ENCODE results near the gene TM9SF1. TPM values are rescaled to one million over a fixed set of nuclear protein-coding genes. Genes with fewer than 3 reads are reported as not detected.
A peak's percentile ranks its signal among the peaks of the same experiment; 100 is the strongest.

TM9SF1 gene
- total and polyA plus RNA-seq, 9 of the 15 experiments (the other 6 are each of a cell fraction or from before 2014, with no cell fraction given), result 5.3 to 20.3 (median 11.8) TPM

GRCh38 chr14:24188251-24189058 is 6.8 kb downstream of the TM9SF1 start, which contains the start of gene IPO4 (continued):
- TF ChIP-seq E2F6 (IDR thresholded peaks at IDR 0.05; ENCODE audit: borderline replicate concordance in 1 of 2, extremely low read depth in 1 of 2, insufficient read depth in 1 of 2, insufficient read length in 1 of 2, low read depth in 1 of 2, low read length in 1 of 2, poor library complexity in 1 of 2, severe bottlenecking in 1 of 2) (peak in 1 of 2 experiments; percentile 44), ZNF217 (CRISPR knock-in tag; IDR thresholded peaks at IDR 0.05) (no peak), BMI1 (IDR thresholded peaks at IDR 0.05; ENCODE audit: low read length) (peak; percentile 83), MBD1 (CRISPR knock-in tag; IDR thresholded peaks at IDR 0.05) (no peak), KDM4B (IDR thresholded peaks at IDR 0.05; ENCODE audit: borderline replicate concordance in 2 of 2, low read depth in 1 of 2) (peak in 1 of 2 experiments; percentile 86; a peak in 2 of 4 replicates), MAX (CRISPR knock-in tag; IDR thresholded peaks at IDR 0.05) (peak; percentile 96), KHSRP (IDR thresholded peaks at IDR 0.05) (no peak), STAT6 (CRISPR knock-in tag; IDR thresholded peaks at IDR 0.05) (no peak), ZNF41 (CRISPR knock-in tag; conservative IDR thresholded peaks at IDR 0.05) (no peak), TRIM28 (IDR thresholded peaks at IDR 0.05) (no peak; the same call in none of the 2 replicates), TAF9B (IDR thresholded peaks at IDR 0.05; ENCODE audit: partially characterized antibody) (peak; percentile 45), POLR3A (IDR thresholded peaks at IDR 0.05; ENCODE audit: borderline replicate concordance, extremely low read depth, insufficient read depth, insufficient read length) (no peak), ZBTB12 (CRISPR knock-in tag; IDR thresholded peaks at IDR 0.05) (no peak), SIX5 (IDR thresholded peaks at IDR 0.05; ENCODE audit: borderline replicate concordance in 1 of 2, insufficient read depth in 1 of 2, low read depth in 1 of 2, low read length in 2 of 2) (peak; percentile 41 to 60; a peak in 3 of 4 replicates), ILK (tag; IDR thresholded peaks at IDR 0.05; ENCODE audit: borderline replicate concordance, low read depth) (no peak), HIVEP1 (CRISPR knock-in tag; IDR thresholded peaks at IDR 0.05) (0 out of 2 replicates have a peak, but pooled peaks have one; percentile 49), CBX2 (IDR thresholded peaks at IDR 0.05; ENCODE audit: insufficient read depth, low read length, poor library complexity, severe bottlenecking) (no peak), RB1 (IDR thresholded peaks at IDR 0.05; ENCODE audit: low read depth) (peak; percentile 80; the same call in 1 of the 2 replicates), ZKSCAN8 (CRISPR knock-in tag; IDR thresholded peaks at IDR 0.05) (no peak)
